ENCODE data around the gene TGFBI.

Gene TGFBI

DNA sequence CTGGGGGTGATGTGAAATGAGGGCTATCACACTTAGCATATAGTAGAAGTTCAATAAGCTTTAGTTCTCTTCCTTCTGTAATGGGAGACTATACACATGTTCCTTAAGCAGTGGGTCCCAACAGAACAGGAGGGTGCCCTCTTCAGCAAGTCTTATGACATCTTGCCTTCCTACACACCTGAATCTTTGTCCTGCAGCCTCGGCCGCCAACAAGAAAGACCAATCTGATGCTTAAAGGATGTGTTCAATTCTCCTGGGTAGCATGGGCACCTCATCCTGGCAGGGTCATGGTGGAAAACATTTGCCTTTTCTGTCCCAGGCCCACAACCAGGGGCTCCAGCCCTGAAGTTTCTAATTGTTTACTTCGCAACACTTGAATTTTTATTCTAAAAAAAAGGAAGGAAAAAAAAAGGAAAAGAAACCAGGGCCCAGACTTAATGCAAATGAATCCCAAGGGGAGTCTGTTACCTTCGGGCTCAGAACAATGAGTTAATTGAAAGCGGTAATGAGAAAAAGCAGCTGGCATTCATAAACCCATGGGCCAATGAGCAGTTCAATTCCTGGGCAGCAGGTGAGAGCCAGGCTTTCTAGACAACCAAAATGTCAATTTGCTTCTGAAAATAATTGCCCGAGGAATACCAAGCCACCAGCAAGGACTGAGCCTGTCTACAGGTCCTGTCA lies 77.7 kb downstream of the TGFBI start:
- H2AFZ ChIP-seq (ENCODE audit: low read depth, low read length), result no peak overlapping the region
- no peaks in the 10 kb centered on the region for H3K36me3 ChIP-seq (ENCODE audit: insufficient read depth, low read length)
- DNase-seq (no peak), ATAC-seq (ENCODE audit: insufficient read depth, low read depth) (no peak)
- peaks cover 12% of the 10 kb centered on the region for H3K27me3 ChIP-seq (ENCODE audit: insufficient read depth, low read length, poor library complexity)
- H3K4me2 ChIP-seq (ENCODE audit: insufficient read depth, low read length), result no peak overlapping the region
- no peak overlapping the region for H3K4me3 ChIP-seq (ENCODE audit: low read depth in 1 of 2, low read length in 2 of 2)
- no peaks in the 10 kb centered on the region for H4K20me1 ChIP-seq (ENCODE audit: insufficient read depth, low read length)
- TF ChIP-seq, protein P1, sequence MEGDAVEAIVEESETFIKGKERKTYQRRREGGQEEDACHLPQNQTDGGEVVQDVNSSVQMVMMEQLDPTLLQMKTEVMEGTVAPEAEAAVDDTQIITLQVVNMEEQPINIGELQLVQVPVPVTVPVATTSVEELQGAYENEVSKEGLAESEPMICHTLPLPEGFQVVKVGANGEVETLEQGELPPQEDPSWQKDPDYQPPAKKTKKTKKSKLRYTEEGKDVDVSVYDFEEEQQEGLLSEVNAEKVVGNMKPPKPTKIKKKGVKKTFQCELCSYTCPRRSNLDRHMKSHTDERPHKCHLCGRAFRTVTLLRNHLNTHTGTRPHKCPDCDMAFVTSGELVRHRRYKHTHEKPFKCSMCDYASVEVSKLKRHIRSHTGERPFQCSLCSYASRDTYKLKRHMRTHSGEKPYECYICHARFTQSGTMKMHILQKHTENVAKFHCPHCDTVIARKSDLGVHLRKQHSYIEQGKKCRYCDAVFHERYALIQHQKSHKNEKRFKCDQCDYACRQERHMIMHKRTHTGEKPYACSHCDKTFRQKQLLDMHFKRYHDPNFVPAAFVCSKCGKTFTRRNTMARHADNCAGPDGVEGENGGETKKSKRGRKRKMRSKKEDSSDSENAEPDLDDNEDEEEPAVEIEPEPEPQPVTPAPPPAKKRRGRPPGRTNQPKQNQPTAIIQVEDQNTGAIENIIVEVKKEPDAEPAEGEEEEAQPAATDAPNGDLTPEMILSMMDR (IDR thresholded peaks at IDR 0.05; ENCODE audit: borderline replicate concordance, extremely low read depth, low read length, poor library complexity, severe bottlenecking), result no peak
- TF ChIP-seq EZH2 (IDR thresholded peaks at IDR 0.05; ENCODE audit: borderline replicate concordance, low read depth, low read length, severe bottlenecking), result no peak
- no peaks in the 10 kb centered on the region for H3K4me1 ChIP-seq (ENCODE audit: insufficient read depth, low read length)
- no peaks in the 10 kb centered on the region for H3K9me3 ChIP-seq (ENCODE audit: insufficient read depth, low read length, severe bottlenecking)
- H3K79me2 ChIP-seq (ENCODE audit: insufficient read depth, low read length), result no peaks in the 10 kb centered on the region
- H3K27ac ChIP-seq (ENCODE audit: low read length), result no peak overlapping the region
- no peak overlapping the region for H3K9ac ChIP-seq (ENCODE audit: low read depth, low read length)

DNA sequence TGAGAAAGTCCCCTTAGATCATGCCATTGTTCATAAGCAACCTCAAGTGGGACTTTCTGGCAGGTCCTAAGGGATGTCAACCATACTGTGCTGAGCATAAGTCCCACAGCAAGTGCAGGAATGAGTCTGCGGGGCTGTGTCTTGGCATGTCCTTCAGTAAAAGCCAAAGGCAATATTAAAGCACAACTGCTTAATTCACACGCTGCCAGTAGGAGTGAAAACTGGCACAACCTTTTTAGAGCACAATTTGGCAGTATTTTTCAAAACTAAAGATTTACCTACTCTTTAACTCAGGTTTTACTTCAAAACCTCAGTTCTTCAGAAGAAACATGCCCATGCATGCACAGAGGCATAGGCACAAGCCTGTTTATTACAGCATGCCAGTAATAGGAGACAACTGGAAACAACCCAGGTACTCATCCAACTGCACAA lies 79.4 kb downstream of the TGFBI start:
- no peaks in the 10 kb centered on the region for H4K20me1 ChIP-seq (ENCODE audit: insufficient read depth, low read length)
- no peaks in the 10 kb centered on the region for H3K79me2 ChIP-seq (ENCODE audit: insufficient read depth, low read length)
- no peak overlapping the region for H3K4me2 ChIP-seq (ENCODE audit: insufficient read depth, low read length)
- TF ChIP-seq, protein P1 (IDR thresholded peaks at IDR 0.05; ENCODE audit: borderline replicate concordance, extremely low read depth, low read length, poor library complexity, severe bottlenecking), result no peak
- TF ChIP-seq EZH2 (IDR thresholded peaks at IDR 0.05; ENCODE audit: borderline replicate concordance, low read depth, low read length, severe bottlenecking), result no peak
- H3K4me3 ChIP-seq (ENCODE audit: low read depth in 1 of 2, low read length in 2 of 2), result no peak overlapping the region
- H3K36me3 ChIP-seq (ENCODE audit: insufficient read depth, low read length), result no peaks in the 10 kb centered on the region
- no peaks in the 10 kb centered on the region for H3K4me1 ChIP-seq (ENCODE audit: insufficient read depth, low read length)
- H3K27me3 ChIP-seq (ENCODE audit: insufficient read depth, low read length, poor library complexity), result peaks cover 11% of the 10 kb centered on the region
- no peak overlapping the region for H3K27ac ChIP-seq (ENCODE audit: low read length)
- H3K9ac ChIP-seq (ENCODE audit: low read depth, low read length), result no peak overlapping the region
- ATAC-seq (ENCODE audit: insufficient read depth, low read depth) (no peak), DNase-seq (no peak)
- H2AFZ ChIP-seq (ENCODE audit: low read depth, low read length), result no peak overlapping the region
- H3K9me3 ChIP-seq (ENCODE audit: insufficient read depth, low read length, severe bottlenecking), result no peaks in the 10 kb centered on the region

DNA sequence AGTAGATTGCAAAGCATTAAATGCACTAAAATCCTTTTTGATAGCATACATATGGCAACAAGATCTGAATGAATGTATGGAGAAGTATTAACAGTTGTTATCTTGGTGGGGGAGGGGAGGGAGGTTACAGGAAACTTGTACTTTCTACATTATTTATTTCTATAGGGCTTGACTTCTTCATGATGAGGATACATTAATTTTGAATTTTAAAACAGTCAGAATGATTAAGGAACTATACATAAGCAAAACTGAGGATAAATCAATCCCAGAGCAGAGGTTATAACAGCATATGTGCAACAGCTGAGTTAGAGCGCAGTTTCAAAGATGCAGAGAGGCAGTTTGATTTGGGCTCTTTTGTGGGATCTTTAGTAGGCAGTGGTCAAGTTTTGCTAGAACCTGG lies 80.0 kb downstream of the TGFBI start:
- no peaks in the 10 kb centered on the region for H3K36me3 ChIP-seq (ENCODE audit: insufficient read depth, low read length)
- H3K4me2 ChIP-seq (ENCODE audit: insufficient read depth, low read length), result no peak overlapping the region
- no peak overlapping the region for H3K9ac ChIP-seq (ENCODE audit: low read depth, low read length)
- no peaks in the 10 kb centered on the region for H3K9me3 ChIP-seq (ENCODE audit: insufficient read depth, low read length, severe bottlenecking)
- H3K4me3 ChIP-seq (ENCODE audit: low read depth in 1 of 2, low read length in 2 of 2), result no peak overlapping the region
- no peak overlapping the region for H2AFZ ChIP-seq (ENCODE audit: low read depth, low read length)
- ATAC-seq (ENCODE audit: insufficient read depth, low read depth) (no peak), DNase-seq (no peak)
- TF ChIP-seq EZH2 (IDR thresholded peaks at IDR 0.05; ENCODE audit: borderline replicate concordance, low read depth, low read length, severe bottlenecking), result no peak
- TF ChIP-seq, protein P1 (IDR thresholded peaks at IDR 0.05; ENCODE audit: borderline replicate concordance, extremely low read depth, low read length, poor library complexity, severe bottlenecking), result no peak
- H3K27ac ChIP-seq (ENCODE audit: low read length), result no peak overlapping the region
- no peaks in the 10 kb centered on the region for H3K4me1 ChIP-seq (ENCODE audit: insufficient read depth, low read length)
- no peaks in the 10 kb centered on the region for H3K79me2 ChIP-seq (ENCODE audit: insufficient read depth, low read length)
- peaks cover 11% of the 10 kb centered on the region for H3K27me3 ChIP-seq (ENCODE audit: insufficient read depth, low read length, poor library complexity)
- H4K20me1 ChIP-seq (ENCODE audit: insufficient read depth, low read length), result no peaks in the 10 kb centered on the region

Measured in DND-41 (cell line).